ENCODE results near the gene FNDC3A.

The FNDC3A gene

DNA sequence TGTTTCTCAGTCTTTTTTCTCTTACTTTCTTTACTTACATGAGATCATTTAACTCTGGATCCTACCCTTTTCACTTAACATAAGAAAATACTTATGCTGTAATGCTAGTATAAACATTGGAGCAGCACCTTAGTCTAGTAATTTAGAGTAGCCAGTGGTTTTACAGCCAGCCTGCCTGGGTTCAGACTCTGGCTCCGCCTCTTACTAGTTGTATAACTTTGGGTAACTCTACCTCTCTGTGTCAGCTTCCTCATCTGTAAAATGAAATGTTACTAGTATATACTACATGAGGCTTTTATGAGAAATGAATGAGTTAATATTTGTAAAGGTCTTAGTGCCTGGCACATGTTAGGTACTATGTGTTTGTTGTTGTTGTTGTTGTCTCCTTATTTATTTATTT is 277.6 kb downstream of the FNDC3A start:
- no peaks in the 10 kb centered on the region for H3K27me3 ChIP-seq (ENCODE audit: control insufficient read depth in 1 of 2, insufficient read depth in 2 of 2, low read length in 2 of 2)
- no peak overlapping the region for H3K27ac ChIP-seq (ENCODE audit: low read depth, low read length)
- H3K9me3 ChIP-seq (ENCODE audit: low read length), result no peaks in the 10 kb centered on the region
- H3K9ac ChIP-seq (ENCODE audit: low read length), result no peak overlapping the region
- H3K36me3 ChIP-seq (ENCODE audit: insufficient read depth, low read length), result peaks cover 32% of the 10 kb centered on the region
- H3K4me1 ChIP-seq (ENCODE audit: insufficient read depth, low read length), result peaks cover 14% of the 10 kb centered on the region
- H3K4me3 ChIP-seq (ENCODE audit: low read depth in 1 of 2, low read length in 2 of 2), result no peak overlapping the region

DNA sequence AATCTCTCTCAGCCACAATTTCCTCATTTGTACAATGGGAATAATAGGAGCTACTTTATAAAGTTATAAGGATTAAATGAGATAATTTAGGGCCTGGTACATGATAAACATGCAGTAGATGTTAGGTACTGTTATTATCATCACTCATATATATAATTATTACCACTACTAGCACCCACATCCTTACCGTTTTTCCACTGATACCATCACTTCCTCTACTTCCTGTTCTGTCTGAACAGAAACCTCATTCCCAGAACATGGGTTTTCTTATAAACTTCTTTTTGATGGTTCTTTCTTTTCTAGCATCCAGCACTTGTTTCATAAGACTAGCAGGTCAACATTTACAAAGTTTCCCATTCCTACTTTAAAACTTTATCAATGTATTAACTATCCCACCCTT is 278.3 kb downstream of the FNDC3A start:
- Histone ChIP-seq H3K27ac (ENCODE audit: low read depth, low read length) (no peak overlapping the region), H3K27me3 (ENCODE audit: control insufficient read depth in 1 of 2, insufficient read depth in 2 of 2, low read length in 2 of 2) (no peaks in the 10 kb centered on the region), H3K4me3 (ENCODE audit: low read depth in 1 of 2, low read length in 2 of 2) (no peak overlapping the region), H3K9me3 (ENCODE audit: low read length) (no peaks in the 10 kb centered on the region), H3K9ac (ENCODE audit: low read length) (no peak overlapping the region), H3K4me1 (ENCODE audit: insufficient read depth, low read length) (peaks cover 9% of the 10 kb centered on the region), H3K36me3 (ENCODE audit: insufficient read depth, low read length) (peaks cover 34% of the 10 kb centered on the region)

DNA sequence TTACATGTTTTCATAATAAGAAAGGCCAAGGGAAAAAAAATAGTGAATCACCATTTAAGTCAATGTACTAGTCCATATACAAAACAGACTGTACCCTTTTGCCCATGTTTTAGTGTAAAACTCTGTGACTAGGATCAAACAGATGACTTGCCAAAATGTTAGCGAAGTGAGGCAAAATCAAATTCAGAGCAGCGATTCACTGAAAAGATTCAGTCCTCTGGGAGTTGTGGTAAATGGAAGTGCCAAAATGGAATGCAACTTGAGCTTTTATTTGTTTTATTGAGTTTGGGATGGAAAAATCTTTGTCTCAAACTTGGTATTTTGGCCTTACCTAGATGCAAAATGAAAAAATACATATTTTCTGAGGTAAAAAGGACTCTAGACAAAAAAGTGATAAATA is 281.1 kb downstream of the FNDC3A start:
- no peaks in the 10 kb centered on the region for H3K27me3 ChIP-seq (ENCODE audit: control insufficient read depth in 1 of 2, insufficient read depth in 2 of 2, low read length in 2 of 2)
- no peak overlapping the region for H3K4me3 ChIP-seq (ENCODE audit: low read depth in 1 of 2, low read length in 2 of 2)
- H3K36me3 ChIP-seq (ENCODE audit: insufficient read depth, low read length), result peaks cover 51% of the 10 kb centered on the region
- H3K4me1 ChIP-seq (ENCODE audit: insufficient read depth, low read length), result peaks cover 4% of the 10 kb centered on the region
- no peak overlapping the region for H3K27ac ChIP-seq (ENCODE audit: low read depth, low read length)
- H3K9ac ChIP-seq (ENCODE audit: low read length), result no peak overlapping the region
- H3K9me3 ChIP-seq (ENCODE audit: low read length), result no peaks in the 10 kb centered on the region

DNA sequence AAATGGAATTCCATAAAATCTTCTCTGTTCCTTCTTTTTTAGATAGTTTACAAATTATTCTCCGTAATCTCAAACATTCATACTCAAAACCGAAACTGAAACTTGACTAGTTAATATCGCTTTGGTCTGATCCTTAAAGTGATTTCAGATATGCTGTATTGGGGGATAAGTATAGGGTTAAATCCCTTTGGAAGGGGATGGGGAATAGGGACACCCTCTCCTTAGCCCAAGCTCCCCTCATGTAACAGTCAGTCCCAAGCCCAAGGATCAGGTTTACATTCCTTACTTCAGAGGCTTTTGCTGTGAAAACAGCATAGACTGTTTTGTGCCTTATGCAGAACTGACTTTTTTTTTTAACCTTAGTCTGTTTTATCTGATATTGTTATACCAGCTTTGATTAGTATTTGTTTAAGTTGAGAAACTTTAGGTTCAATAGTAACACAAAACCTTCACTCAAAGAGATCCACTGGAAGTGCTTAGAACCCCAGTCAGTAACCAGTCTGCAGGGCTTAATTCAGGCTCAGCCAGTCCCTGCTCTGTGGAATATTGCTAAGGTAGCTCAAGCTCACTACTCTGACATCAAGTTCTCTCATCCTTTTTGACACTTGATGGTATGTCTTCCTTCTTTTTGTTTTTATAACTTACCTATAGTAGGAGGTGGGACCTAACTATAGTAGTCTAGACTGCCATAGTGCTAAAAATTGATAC is 282.5 kb downstream of the FNDC3A start:
- no peaks in the 10 kb centered on the region for H3K27me3 ChIP-seq (ENCODE audit: control insufficient read depth in 1 of 2, insufficient read depth in 2 of 2, low read length in 2 of 2)
- no peak overlapping the region for H3K27ac ChIP-seq (ENCODE audit: low read depth, low read length)
- peaks cover 51% of the 10 kb centered on the region for H3K36me3 ChIP-seq (ENCODE audit: insufficient read depth, low read length)
- H3K4me1 ChIP-seq (ENCODE audit: insufficient read depth, low read length), result peaks cover 1% of the 10 kb centered on the region
- H3K9me3 ChIP-seq (ENCODE audit: low read length), result no peaks in the 10 kb centered on the region
- H3K4me3 ChIP-seq (ENCODE audit: low read depth in 1 of 2, low read length in 2 of 2), result no peak overlapping the region
- H3K9ac ChIP-seq (ENCODE audit: low read length), result no peak overlapping the region
